ENCODE data around the gene NBL1.

Gene NBL1

DNA sequence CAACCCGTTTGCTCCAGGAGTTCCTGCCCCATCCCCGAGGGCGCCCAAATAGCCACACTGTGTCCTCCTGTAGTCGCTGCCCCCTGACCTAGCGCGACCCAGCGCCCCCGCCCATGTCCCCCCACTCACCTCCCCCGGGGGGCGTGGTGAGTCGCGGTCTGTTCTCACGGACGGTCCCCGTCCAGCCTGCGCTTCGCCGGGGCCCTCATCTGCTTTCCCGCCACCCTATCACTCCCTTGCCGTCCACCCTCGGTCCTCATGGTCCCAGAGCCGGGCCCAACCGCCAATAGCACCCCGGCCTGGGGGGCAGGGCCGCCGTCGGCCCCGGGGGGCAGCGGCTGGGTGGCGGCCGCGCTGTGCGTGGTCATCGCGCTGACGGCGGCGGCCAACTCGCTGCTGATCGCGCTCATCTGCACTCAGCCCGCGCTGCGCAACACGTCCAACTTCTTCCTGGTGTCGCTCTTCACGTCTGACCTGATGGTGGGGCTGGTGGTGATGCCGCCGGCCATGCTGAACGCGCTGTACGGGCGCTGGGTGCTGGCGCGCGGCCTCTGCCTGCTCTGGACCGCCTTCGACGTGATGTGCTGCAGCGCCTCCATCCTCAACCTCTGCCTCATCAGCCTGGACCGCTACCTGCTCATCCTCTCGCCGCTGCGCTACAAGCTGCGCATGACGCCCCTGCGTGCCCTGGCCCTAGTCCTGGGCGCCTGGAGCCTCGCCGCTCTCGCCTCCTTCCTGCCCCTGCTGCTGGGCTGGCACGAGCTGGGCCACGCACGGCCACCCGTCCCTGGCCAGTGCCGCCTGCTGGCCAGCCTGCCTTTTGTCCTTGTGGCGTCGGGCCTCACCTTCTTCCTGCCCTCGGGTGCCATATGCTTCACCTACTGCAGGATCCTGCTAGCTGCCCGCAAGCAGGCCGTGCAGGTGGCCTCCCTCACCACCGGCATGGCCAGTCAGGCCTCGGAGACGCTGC lies 21.7 kb downstream of the NBL1 start:
- no peak for DNase-seq (ENCODE audit: low spot score)

DNA sequence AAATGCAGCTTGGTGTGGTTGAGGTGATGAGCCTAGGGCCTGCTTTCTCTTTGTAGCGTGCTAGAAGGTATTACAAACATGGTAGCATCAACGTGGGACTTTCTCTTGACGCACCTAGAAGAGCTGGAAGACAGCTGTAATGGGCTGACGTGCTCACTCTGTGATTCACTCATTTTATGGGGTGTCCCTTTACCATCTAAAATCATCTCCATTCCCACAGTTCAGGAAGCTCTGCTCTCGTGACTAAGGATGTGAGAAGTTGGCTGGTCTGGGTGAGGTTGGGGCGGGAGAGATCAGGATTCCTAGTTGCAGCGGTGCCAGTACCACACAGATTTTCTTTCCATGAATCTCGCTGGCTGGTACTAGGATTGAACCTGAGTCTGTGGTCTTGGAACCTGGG lies 24.8 kb downstream of the NBL1 start:
- no peak for DNase-seq (ENCODE audit: low spot score)

DNA sequence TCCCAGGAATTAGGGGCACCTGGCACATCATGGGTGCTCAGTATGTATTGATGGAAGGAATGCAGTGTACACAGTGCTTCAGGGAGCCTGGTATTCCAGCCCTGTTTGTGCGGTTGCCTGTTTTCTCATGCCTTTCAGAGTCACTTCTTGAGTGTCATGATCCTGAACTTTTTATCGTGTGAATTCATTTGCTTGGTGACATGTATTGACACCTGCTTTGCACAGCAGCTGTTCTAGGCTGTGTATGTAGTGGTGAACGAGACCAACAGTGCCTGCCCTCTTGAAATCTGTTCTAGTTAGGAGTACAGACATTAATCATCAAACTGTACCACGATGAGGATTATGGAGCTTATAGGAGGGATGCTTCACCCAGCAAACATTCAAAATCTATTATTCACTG lies 26.7 kb downstream of the NBL1 start:
- no peak for DNase-seq (ENCODE audit: low spot score)

DNA sequence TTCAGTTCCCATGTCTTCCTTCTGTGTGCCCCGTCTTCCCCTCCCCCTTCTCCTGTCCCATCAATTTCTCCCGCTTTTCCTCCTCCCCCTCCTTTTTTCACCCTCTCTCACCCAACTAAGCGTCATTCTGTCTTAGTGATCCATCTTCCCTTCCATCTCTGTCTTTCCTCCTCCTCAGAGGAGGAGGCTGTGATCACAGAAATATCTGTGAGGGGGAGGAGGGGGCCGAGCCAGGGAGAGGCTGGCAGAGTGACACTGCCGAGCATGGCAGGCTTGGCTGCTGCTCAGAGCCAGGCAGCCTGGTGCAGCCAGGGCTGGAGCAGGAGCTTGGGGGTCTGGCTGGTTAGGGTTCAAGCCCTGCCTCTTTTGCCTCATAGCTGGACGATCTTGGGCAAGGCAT lies 28.1 kb downstream of the NBL1 start:
- DNase-seq (ENCODE audit: low spot score): no peak

DNA sequence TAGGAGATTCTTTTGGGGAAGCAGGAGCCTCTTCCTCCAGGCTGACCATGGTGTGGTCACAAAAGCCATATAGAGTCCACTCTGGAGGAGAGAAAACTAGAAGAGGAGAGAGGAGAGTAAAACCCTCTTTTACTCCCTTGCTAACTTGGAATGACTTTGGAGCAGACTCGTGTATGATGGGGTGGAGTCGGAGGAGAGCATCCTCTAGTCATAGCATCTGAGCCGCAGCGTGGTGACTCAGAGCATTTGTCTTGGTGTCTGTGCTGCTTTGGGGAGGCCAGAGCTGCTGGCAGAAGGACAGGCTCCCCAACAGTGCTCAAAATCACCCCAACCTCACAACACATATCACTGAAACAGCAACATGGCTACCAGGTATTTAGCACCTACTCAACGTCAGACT lies 31.7 kb downstream of the NBL1 start:
- DNase-seq (ENCODE audit: low spot score): no peak

DNA sequence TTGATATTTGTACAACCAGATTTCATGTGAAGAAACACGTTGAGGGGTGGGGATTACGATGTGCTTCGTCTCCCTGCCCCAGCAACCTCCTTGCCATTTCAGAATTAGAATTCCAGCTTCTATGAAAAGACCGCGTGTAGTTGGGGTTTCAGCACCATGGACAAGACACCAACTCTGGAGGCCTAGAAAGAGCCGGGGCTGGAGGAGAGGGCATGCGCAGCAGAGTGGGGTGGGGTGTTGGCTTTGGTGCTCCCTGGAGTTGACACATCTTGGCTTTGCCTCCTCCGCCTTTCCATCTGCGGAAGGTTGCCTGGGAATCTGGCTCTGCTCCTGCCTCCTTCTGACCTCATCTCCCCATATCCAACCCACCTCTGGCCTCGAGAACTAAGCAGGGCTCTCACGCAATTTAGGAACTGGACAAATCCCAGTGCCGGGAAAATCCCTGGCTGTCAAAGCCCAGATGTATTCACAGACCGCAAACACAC lies 32.4 kb downstream of the NBL1 start:
- no peak for DNase-seq (ENCODE audit: low spot score)

DNA sequence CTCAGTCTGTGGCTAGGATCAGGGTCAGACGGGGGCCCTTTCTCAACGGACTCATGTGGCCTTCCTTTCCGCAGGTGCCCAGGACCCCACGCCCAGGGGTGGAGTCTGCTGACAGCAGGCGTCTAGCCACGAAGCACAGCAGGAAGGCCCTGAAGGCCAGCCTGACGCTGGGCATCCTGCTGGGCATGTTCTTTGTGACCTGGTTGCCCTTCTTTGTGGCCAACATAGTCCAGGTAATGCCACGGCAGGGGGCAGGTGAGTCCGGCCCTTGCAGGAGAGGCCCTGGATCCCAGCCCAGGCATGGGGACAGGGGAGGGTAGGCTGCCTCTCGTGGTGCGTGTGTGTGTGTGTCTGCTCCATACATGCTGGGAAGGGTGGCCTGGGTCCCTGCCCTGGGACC lies 34.4 kb downstream of the NBL1 start:
- DNase-seq (ENCODE audit: low spot score): no peak

DNA sequence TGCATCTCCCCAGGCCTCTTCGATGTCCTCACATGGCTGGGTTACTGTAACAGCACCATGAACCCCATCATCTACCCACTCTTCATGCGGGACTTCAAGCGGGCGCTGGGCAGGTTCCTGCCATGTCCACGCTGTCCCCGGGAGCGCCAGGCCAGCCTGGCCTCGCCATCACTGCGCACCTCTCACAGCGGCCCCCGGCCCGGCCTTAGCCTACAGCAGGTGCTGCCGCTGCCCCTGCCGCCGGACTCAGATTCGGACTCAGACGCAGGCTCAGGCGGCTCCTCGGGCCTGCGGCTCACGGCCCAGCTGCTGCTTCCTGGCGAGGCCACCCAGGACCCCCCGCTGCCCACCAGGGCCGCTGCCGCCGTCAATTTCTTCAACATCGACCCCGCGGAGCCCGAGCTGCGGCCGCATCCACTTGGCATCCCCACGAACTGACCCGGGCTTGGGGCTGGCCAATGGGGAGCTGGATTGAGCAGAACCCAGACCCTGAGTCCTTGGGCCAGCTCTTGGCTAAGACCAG lies 34.9 kb downstream of the NBL1 start:
- no peak for DNase-seq (ENCODE audit: low spot score)

DNA sequence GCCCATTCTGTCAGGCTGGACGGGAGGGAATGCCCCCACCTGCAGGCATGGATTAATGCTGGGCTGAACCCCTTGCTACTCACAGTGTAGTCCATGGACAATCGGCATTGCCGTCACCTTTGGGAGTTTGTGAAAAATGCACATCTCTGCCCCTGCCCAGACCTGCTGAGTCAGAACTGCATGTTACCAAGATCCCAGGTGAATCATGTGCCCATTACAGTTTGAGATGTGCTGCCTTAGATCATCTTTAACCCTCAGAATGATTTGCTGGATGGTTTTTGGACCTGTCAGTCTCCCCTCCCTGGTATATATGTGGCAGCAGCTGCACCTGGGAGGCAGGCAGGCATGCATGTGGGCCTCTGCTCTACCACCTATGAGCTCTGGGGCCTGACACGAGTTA lies 35.6 kb downstream of the NBL1 start:
- no peak for DNase-seq (ENCODE audit: low spot score)

DNA sequence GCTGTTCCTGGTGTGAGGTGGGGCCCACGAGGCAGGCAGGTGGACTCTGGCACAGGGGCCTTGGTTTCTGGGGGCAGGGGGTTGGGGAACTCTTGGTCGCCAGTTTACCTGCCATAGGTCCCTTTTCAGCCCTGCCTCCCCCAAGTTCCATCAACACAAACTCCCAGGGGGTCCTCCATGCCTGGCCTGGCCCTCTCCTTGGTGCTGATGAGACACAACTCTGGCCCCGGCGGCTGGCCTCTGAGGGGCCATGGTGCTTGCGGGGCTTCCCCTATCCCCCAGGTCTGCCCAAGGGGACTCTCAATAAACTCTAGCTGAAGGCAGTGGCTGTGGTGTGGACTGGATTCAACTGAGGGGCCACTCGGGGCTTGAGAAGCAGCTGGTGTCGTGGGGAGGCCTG lies 36.5 kb downstream of the NBL1 start:
- no peak for DNase-seq (ENCODE audit: low spot score)

DNA sequence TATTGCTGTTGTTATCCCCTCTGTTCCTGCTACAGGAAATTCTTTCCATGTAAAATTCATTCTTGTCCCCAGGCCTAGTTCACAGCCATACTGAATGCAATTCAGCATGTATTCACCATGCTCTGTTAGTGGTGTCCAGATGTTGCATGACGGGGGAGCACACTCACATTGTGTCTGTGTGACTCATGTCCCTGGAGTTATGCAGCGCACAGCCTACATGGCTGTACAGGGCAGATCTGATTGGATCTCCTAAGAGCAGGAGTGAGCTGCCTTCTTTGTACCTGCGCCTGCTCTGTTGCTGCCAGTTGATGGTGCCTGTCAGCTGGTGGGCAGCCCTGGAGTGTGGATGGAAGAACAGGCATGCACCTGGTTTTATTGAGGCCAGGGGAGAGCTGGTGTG lies 38.1 kb downstream of the NBL1 start:
- DNase-seq (ENCODE audit: low spot score): no peak

DNA sequence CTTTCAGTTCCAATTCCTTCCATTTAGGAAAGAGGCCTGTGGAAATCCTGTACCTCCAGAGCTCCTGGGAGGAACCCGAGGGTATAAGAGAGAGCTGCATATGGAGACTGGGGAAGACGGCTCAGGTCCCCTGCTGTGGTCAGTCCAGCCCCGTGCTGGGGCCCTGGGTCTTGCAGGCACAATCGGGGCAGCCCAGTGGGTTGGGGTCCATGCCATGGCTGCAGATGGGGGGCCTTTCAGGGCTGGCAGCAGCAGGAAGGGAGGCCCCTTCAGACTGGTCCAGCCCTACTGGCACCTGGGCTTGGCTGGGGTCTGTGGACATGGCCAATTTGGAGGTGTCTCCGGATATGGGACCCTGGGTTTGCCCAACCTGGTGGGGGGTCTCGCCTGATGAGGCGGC lies 38.8 kb downstream of the NBL1 start:
- no peak for DNase-seq (ENCODE audit: low spot score)

DNA sequence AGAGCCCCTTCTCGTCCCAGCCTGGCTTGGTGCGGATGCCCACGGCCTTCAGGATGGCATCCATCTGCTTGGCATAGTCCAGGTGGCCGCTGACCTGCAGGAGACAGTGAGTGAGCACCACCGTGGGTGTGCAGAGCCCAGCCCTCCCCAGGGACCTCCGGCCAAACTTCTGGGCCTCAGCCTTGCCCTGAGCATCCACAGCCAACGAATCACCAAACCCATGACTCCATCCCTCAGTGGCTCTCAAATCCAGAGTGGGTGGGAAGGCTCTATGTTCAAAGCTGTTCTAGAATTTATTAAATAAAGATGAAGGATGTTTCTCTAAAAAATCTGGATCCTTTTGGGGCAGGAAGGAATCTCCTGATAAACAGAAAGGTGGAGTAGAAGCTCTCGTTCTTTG lies 39.2 kb downstream of the NBL1 start:
- DNase-seq (ENCODE audit: low spot score): no peak

DNA sequence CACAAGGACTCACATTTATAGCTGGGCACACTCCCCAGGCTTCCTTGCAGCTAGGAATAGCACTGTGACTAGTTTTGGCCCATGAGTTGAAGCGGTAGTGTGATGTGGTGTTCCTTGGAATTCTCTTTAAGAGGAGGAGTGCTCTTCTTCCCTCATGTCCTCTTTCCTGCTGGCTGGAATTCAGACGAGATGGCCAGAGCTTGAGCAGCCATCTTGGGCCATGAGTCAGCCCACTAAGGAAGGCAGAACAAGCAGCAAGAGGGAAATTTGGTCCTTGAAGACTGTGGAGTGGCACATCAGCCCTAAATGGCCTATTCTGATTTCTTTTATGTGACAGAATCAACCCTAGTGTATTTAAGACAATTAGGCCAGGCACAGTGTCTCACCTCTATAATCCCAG lies 40.6 kb downstream of the NBL1 start:
- DNase-seq (ENCODE audit: low spot score): no peak

DNA sequence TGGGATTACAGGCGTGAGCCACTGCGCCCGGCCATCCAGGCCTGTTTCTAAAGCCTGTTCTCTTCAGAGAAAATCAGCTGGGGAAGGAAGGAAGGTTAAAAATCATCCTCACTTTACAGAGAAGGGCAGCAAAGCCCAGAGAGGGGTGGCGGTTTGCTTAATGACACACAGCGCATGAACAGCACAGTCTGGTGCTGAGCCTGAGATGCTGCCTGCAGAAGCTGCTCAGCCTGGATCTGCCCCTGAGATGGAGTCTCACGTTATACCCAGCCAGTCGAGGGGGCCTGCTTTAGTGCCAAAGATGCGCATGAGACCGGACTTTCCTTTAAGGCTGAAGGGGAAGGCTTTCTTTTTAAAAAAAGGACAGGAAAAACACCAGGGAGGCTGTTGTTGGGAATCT lies 41.9 kb downstream of the NBL1 start:
- DNase-seq (ENCODE audit: low spot score): no peak

DNA sequence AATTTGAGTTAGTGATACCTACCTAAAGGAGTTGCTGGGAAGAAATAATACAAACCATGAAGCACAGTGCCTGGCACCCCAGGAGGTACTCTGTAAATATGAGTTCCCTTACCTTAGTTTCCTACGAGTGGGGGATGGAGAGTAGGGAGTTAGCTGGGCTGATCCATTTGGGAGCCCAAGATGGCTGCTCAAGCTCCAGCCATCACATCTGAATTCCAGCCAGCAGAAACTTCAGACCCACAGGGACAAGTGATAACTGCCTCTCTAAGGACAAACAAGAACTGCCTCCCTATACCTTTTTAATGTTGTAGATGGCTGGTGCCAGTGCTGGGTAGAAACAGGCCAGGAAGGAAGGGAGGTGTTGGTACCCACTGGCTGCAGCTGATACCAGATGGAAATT lies 43.3 kb downstream of the NBL1 start:
- DNase-seq (ENCODE audit: low spot score): no peak

DNA sequence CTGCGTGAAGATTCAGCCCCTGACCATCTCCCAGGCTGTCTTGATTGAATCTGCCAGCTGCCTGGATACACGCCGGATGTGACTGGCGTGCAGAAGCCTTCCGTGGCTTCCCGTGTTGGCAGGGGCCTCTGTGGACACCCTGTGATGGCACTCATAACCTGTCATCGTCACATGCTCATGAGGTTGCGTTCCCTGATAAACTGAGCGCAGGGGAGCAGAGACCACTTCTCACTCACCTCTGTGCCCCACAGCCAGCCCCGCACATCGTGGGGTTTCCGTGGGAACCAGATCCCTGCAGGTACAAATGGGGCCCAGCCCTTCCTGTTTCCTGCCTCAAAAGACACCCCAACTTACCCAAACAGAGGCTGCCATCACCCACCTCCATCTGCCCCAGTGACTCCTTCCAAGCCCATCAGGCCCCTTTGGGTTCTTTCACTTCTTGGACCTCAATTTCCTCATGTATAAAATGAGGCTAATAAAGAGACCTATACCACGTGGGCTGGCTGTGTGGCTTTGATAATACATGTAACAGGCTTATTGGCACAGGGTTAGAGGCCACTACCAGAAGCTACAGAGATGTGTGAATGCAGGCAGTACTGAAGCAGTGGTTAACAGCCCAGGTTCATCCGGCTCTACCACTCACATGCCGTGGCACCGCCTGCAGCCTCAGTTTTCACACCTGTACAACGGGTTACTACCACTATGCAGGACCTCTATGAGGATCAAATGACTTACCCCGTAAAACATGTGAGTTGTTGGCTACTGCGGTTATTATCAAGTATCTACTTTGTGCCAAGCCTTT lies 44.1 kb downstream of the NBL1 start:
- no peak for DNase-seq (ENCODE audit: low spot score)

DNA sequence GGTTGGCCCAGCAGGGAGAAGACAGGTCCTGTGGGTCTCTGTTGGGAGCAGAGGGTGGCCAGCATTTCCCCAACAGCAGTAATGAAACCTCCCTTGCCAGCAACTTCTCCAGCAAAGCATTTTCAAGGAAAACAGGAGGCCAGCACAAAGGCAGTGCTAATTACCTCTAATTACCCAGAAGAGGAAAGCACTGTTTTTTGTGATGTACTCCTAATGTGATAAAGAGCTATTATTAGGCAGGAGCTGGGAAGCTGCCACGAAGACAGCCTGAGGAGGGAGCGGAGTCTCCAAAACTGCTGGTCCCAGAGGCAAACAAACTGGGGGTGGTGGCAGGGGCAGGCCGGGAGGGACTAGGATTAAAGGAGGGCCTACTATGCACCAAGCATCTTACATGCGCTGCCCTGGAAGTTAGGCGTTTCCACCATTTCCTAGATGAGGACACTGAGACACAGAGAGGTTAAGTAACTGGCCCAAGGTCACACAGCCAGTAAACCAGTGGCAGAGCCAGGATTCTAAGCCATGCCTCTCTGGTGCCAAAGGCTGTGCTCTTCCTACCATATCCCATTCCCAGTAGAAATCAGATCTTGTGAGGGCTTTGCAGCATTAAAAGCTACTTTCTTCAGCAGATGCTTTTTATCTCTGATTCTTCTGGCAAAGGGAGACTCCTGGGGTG lies 45.1 kb downstream of the NBL1 start:
- peak; percentile 20 for DNase-seq (ENCODE audit: low spot score)

DNA sequence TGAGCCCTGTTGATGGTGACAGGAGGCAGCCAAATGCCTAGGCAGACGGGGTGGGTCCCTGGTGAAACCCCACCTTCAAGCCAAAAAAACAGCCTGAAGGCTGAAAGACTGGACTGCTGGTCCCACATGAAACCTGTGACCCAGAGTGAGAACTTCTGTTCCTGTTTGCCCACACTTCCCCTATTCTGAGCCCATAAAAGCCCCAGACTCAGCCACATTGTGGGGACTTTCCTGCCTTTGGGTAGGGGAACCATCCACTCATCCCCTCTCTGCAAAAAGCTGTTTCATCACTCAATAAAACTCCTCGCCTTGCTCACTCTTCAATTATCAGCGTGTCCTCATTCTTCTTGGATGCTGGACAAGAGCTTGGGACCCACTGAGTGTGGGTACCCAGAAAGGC lies 45.7 kb downstream of the NBL1 start:
- no peak for DNase-seq (ENCODE audit: low spot score)

DNA sequence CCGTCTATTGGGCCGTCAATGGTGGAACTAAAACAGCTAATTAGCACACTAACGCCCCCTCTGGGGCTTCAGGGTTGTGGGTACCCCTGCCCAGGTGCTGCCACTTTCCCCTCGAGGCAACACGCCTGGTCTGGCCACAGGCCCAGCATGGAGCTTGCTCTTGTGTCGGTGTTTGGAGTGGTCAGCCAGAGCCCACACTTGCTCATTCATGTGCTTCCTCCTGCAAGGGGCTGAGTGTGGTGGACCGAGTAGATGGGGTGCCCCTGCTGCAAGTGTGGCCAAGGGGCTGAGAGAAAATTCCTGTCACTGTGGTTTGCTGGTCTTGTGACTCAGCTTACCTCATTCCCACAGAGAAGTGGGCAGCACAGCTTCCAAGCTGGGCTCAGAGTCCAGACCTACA lies 46.2 kb downstream of the NBL1 start:
- no peak for DNase-seq (ENCODE audit: low spot score)

DNA sequence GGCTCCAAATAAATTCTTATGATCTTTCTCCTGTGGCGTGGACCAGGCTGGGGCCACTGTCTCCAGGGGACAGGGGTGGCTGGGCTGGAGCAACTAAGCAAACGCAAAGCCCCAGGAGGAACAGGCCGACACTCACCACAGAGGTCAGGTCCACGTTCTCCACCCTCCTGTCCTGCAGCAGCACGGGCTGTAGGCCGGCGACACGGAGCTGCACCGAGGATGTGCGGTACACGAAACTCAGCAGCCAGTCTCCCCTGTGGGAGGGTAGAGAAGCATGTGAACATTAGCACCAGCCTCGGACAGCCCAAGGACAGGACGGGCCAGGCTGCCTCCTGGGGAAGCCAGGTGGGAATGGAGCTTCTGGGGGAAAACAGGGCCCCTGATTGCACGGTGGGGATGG lies 50.2 kb downstream of the NBL1 start:
- no peak for DNase-seq (ENCODE audit: low spot score)

DNA sequence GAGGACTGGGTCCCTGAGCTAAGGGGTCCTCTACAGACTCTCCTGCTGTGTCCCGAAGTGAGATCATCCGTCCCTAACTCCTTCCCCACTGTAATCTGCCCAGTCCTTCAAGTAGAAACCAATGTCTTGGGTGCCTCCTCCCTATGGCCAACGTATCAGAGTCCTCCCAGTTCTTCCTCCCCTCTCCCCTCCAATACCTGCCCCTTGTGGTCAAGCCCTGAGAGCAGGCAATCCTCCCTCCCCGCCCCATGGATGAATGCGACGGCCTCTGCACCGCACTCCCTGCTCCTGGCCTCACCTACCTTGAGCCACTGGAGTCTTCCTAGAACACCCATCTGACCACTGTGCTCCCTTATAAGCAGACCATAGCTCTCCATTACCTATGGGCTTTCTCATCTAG lies 51.7 kb downstream of the NBL1 start:
- no peak for DNase-seq (ENCODE audit: low spot score)
